GM21447 (cell line): ENCODE measurements around the gene ARMH1.
"Not testable (repeated sequence)": the region's sequence is repeated elsewhere in the genome, so short reads cannot be mapped to it uniquely, and the experiment has no call there.

ENCODE experiments used
- ATAC-seq: cut with Tn5 transposase; IDR thresholded peaks from one replicate; pipeline ENCODE4 v1.9.1; 2021; ENCODE audit not compliant: unreplicated experiment

ARMH1 gene

DNA sequence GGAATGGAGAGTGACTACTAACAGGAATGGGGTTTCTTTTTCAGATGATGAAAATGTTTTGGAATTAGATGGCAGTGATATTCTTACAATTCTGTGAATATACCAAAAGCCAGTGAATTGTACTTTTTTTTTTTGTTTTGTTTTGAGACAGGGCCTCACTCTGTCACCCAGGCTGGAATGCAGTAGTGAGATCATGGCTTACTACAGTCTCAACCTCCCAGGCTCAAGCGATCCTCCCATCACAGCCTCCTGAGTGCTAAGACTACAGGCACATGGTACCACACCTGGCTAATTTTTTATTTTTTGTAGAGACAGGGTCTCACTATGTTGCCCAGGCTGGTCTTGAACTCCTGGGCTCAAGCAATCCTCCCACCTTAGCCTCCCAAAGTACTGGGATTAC lies 7.8 kb upstream of the ARMH1 start:
- ATAC-seq, result not testable (repeated sequence)

DNA sequence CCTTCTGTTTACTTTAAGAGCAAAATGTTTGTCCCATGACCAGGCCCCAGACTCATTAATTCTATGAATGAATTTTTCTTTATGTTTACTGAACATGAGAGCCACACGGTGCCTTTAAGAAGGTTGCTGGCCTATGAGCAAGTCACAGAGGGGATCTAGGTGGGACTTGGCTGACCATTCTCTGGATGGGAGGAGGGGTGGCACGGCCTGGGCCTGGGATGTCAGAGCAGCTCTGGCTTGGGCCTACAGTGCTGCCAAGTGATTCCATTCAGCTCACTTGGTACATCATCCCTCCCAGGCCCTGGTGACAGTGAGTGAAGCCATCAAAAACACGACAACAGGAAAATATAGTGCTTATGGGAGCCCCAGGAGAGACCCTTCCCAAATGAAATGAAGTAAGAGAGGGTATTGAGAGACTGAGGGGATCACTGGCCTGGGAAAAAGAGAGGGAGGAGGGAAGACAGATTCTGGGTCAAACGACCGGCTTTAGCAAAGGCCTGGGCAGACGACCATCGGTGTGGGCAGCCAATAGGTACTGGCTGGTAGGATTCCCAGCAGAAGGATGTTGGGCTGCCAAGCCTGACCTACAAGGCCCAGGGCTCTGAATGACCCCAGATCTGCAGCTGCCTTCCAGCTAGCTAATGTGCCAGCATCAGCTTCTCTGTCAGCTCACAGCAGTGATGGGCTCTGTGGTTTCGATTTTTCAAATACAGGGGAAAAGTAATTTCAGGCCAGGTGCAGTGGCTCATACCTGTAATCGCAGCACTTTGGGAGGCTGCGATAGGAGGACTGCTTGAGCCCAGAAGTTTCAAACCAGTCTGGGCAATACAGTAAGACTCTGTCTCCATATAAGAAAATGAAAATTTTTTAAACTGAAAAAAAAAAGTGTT lies 3.5 kb upstream of the ARMH1 start:
- ATAC-seq, result no peak

DNA sequence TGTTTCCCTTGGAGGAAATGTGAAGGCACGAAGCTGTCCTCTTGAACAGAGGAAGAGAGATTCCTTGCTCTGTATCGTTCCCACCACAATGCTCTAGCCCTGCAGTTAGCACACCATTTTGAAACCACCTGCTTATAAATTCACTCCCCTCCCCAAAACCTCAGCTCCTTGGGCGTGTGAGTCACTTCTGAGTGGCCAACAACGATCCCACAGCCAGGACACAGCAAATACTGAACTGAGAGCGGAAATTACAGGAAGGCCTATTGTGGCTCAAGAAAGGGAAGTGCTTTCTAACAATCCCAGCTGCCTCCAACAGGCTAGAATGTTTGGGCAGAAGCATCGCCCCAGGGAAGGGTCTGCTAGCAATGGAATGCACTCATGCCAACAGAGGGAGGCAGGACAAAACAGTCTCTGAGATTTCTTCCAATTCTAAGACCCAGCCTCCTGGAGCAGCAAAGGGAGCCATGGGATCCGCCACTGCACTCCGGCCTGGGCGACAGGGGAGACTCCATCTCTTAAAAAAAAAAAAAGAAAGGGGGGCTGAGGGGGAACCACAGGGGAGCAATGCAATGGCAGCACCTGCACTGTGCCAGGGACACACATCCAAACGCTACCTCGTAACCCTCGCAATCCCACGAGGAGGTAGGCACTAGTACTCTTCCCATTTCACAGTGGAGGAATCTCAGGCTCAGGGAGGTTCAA lies 2.1 kb upstream of the ARMH1 start:
- ATAC-seq, result no peak

DNA sequence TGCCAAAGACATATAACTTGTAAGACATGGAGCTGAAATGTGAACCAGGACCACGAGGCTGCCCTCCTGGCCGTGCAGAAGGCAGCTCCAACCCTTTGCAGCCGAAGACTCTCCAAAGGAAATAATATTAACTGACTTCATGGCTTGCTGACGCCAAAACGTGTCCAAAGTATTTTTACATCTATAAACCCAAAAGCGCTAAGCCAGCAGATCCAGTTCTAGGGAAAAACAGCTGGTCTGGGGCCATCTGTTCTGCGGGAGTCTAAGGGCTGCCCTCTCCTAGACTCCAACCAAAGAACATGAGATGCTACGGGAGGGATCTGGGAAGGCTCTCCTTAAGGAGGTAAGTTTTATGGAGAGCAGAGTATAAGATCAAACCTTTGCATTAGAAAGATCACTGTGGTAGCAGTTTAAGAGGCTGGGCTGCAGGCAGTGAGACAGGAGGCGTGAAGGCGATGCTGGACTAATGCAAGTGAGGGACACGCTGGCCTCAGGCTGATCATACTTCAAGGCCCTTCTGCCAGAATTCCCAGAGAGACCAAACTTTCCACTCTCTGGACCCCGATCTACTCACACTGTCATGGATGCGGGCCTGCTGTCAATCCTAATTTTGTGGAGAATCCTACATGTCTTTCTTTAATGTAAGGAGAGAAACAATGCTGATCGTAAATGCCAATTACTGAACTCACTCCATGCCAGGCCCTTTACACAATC lies 1.4 kb upstream of the ARMH1 start:
- no peak for ATAC-seq

DNA sequence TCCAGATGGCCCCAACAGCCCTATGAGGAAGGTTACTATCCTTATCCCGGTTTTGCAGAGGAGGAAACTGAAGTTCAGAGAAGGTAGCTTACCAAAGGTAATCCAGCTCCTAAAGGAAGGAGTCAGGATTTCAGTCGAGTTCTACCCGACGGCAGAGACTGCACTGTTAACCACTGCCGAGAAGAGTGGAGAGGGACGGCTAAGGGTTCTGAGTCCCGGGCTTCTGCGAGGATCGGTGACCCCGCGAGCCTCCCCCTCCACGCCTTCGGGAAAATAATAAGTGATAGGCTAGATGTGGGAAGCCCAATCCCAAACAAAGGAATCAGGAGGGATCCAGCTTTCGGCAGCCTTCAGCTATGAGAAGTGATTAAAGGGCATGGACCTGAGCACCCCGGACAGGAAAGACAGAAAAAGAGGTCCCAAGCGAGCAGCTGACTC lies 820 bp upstream of the ARMH1 start:
- ATAC-seq, result peak; percentile 1

DNA sequence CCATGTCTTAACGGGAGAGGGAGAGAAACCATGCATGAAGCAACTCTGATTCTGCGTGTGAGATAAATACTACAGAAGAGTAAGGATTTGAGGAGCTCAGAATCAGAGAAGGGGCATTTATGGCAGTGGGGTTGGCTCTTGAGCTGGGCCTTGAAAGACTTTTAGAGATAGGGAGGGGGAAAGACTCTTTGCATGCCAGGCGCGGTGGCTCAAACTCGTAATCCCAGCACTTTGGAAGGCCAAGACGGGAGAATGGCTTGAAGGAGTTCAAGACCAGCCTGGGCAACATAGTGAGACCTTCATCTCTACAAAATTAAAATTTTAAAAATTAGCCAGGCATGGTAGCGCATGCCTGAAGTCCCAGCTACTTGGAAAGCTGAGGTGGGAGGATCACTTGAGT lies 672 bp downstream of the ARMH1 start:
- no peak for ATAC-seq

DNA sequence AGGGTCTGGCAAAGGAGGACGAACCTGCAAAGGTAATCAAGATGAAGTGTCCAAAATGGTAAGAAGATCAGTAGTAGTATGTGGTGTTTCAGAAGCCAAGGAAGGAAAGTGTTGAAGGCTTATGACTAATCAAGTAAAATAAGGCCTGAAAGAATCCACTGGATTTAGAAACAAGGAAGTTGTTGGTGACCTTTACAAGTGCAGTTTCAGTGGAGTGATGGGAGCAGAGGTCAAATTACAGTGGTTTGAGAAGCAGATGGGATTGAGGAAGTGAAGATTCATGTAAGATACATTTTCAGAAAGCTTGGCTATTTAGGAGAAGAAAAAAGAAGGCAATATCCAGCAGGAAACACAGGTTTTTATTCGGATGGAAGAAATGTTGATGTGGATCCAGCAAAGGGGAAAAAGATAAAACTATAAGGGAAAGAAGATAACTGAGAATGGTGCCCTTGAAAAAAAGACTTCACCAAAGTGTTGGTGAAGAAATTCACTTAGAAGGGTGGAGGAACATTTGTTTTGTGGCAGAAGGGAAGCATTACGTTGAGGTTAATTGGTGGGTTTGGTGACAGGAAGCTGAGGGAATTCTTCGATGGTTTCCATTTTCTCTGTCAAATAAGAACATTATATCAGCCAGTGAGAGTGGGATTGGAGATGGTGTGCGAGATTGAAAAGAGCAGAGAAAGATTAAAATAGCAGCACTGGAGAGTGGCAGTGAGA lies 2.1 kb downstream of the ARMH1 start:
- no peak for ATAC-seq

DNA sequence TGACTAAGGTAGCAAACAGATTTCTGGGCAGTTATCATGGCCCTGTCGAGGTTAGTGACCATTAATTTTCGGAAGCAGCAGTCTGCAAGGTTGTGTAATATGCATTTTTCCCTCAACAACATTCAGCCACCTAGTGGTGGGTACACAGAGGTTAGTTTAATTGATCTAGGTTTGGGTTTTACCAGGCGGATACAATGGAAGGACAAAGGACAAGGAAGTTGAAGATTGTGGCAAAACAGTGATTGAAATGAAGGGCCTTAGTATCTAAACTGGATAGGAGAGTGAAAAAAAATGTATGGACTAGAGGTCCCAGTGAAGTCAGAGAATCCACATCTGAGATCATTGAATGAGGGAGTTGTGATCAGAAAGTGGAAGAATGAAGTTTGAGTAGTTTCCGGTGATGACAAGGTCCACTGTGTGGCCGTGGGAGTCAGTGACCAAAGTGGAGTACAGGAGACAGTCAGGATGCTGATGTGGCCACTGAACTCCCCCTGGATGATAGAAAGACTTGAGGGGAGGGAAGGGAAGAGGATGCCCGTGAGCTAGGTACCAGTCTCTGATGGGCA lies 2.8 kb downstream of the ARMH1 start:
- ATAC-seq, result no peak

DNA sequence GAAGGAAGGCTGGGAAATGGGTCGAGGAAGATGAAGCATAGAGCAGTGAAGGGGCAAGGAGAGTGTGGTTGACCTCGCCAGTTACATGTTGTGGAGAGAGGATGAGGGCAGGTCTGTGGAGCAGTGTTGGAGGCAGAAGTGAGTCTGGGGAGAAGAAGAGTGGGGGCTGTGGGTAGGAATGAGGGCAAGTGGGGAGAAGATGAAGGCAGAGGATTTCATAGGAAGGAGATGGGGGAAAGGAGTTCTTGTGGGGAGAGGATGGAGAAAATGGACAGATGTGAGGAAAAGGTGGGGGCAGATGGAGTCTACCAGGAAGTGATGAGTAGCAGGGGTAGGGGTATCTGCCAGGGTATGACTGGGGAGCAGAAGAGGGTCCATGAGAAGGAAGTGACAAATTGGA lies 3.6 kb downstream of the ARMH1 start:
- ATAC-seq, result no peak

DNA sequence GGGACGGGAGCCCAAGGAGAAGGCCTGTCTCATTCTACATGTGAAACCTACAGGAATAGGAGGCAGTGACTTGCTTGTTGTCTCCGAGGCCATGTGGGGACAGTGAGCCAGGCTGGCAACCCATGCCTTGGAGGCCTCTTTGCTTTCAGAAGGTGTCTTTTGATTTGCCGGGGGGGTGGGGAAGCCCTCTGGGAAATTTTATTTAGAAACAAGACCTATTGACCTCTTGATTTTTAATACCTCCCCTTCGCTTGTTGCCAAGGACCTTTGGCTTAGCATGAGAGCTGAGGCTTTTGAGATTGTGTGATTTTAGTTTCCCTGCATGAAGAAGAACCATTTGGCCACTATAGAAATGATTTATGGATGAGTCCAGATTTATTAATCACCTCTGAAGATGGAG lies 4.1 kb downstream of the ARMH1 start:
- no peak for ATAC-seq

DNA sequence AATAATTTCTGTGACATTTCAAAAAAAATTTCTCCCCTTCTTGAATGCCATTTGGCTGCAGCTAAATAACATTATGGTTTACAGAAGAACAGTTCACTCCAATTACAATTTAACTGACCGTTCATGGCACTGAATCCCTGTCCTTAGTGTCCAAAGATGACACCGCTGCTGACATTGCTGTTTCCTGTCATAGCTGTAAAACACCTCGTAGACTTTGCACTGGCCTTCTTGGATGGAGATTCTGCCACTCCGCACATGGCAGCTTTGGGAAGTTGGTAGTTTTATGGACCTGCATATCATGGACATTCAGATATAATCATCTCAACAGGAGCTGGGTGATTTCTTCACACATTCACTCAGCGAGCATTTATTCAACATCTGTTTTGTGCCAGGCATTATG lies 5.0 kb downstream of the ARMH1 start:
- ATAC-seq, result no peak

DNA sequence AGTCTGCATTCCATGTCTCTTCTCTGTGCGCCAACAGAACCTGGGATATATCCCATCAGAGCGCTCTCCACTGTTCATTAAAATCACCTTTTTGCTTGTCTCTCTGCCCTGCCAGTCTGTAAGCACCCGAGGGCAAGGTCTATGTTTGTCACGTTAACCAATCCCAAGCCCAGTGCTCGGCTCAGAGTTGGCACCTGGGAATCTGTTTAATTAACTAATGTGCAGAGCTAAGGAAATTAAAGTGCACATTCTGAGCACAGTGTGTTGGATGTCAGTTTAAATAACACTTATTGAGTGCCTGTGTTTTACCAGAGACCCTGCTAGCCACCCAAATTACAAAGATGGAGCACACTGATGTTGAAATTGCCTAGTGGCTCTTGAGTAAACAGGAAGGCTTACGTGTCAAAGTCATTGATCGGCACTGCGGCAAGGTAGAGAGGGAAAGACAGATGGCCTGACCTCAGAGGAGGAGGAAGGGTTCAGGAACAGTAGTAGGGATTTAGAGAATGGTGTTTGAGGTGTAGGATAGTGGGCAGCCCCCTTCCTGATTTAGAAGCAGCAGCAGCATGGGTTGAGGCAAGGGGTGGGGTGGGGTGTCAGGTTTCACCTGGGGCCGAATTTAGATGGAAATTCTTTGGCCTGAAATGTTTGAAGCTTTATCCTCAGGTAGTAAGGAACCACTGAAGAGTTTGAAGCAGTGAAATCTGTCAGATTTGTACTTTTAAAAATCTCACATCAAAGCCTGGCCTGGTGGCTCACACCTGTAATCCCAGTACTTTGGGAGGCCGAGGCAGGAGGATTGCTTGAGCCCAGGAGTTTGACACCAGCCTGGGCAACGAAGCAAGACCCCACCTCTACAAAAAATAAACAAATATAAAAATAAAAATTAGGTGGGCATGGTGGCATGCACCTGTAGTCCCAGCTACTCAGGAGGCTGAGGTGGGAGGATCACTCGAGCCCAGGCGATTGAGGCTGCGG lies 7.7 kb downstream of the ARMH1 start:
- no peak for ATAC-seq

DNA sequence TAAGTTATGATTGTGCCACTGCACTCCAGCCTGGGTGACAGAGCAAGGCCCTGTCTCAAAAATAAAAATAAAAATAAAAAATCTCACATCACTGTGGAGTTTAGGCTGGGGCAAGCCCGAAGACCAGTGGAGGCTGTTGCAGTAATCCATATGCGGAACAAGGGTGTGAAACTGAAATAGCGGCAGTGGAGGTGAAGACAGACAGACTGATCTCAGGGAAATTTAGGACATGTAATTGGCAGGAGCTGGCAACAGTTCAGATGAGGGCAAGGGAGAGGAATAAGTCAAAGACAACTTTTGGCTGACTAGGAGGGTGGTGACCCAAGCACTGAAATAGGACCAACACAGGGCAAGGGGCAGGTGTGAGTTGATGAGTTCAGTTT lies 8.4 kb downstream of the ARMH1 start:
- no peak for ATAC-seq

DNA sequence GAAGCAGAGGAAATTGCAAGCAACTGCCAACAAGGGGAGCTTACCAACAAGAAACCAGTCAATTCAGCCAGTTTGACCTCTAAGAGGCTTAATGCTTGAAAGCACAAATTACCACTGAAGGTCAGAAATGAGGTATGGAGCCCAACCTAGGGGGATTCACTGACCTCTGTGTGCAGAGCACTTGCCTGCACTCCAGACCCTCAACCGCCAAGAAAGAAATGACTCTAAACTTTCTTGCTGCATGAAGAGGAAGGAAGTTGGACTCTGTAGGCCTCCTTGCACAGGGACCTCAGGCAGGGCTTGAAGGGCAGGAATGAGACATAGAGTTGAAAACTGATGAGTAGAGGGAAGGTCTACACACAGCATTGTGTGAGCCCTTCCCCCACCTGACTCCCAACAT lies 10.0 kb downstream of the ARMH1 start:
- ATAC-seq, result peak; percentile 79

DNA sequence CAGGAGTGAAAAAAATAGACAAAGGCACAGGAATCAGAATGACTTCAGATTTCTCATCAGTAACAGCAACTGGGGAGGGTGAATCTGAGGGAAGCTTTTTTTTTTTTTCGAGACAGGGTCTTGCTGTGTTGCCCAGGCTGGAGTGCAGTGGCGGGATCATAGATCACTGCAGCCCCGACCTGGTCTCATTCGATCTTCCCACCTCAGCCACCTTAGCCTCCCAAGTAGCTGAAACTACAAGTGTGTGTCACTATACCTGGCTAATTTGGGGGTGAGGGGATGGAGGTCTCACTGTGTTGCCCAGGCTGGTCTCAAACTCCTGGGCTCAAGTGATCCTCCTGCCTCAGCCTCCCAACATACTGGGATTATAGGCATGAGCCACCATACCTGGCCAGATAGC lies 10.7 kb downstream of the ARMH1 start:
- no peak for ATAC-seq

DNA sequence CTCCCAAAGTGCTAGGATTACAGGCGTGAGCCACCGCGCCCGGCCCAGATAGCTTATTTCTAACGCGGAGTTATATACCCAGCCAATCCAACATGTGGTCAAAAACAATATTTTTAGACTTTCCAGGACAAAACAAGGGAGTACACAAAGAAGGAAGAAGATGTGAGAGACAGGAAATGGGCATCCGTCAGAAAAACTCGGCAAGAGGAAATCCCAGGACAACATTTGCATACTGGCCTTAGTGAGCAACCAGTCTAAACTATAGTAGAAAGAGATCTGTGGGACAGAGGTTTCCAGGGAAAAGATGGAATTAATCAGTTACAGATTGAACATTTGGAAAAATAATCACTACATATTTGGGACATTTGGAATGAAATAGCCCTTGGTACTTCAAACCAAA lies 11.4 kb downstream of the ARMH1 start:
- ATAC-seq, result no peak

DNA sequence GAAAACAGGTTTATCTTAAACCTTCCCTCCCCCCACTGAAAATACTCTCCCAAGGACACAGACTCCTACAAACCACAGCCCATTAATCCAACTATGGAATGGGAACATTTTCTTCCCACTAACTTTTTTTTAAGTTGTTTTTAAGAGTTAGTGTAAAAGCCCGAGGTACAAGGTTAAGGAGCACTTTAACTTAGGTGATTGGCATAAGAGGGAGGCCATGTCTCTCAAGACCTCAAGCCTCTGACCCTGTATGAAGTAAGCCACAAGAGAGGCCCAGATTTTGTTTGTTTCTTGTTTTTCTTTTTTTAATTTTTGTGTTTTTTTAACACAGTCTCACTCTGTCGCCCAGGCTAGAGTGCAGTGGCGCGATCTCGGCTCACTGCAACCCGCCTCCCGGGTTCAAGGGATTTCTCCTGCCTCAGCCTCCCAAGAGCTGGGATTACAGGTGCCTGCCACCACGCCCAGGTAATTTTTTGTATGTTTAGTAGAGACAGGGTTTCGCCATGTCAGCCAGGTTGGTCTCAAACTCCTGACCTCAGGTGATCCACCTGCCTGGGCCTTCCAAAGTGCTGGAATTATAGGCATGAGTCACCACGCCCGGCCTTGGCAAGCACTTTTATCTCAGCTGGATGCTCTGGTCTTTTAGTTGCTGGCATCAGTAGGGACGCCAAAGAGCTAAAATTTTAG lies 14.4 kb downstream of the ARMH1 start:
- no peak for ATAC-seq

DNA sequence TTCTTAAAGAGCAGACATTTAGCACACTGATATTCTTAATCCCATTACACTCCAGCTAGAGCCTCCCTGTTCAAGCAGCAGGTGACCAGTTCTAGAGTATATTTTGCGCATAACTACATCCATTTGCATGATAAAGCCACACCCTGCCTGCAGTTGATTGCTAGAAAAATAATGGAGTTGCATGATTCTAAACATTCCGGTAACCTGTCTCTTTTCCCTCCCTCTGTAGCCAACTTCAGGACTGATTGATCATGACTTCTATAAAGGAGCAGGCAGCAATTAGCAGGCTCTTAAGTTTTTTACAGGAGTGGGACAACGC lies 14.9 kb downstream of the ARMH1 start:
- no peak for ATAC-seq

DNA sequence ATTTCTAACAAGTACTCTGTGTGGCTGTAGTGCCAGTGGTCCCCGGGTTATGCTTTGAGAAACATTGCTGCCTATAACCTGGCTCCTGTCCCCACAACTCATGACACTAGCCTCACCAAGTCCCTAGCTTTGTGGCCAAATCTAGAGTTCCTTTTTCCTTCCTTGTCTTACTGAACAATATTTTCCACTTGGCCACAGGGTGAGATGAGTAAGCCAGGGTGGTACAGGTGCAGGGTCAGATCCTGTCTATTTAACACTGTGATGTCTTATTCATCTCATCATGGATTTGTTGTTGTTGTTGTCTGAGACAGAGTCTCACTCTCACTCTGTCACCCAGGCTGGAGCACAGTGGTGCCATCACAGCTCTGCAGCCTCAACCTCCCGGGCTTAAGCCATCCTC lies 18.6 kb downstream of the ARMH1 start:
- ATAC-seq, result no peak
